OCI-LY7 (cell line): ENCODE data around the gene PRDM4. TPM values are rescaled to one million over a fixed set of nuclear protein-coding genes. Genes with fewer than 3 reads are reported as not detected.

Source experiments
- BruUV-seq: library from RNA; stranded (reverse); fragments of 400-500 nt; replicated peaks from 2 replicates; lab custom pipeline; 2021; lab: Mats Ljungman, UMichigan
- CTCF ChIA-PET: fragments of 300-600 bp; sonication (Branson Sonifier 250); formaldehyde crosslinking; loops from one replicate; lab custom pipeline; 2022; ENCODE audit warnings: antibody characterized with exemption; ENCODE audit not compliant: unreplicated experiment; lab: Charles Lee
- POLR2A ChIA-PET: fragments of 300-600 bp; sonication (Branson Sonifier 250); formaldehyde crosslinking; loops from one replicate; lab custom pipeline; 2022; ENCODE audit warnings: antibody characterized with exemption; lab: Charles Lee
- DNase-seq: peaks from one replicate; pipeline ENCODE4 v3.0.0-alpha.2; 2015; ENCODE audit warnings: low spot score
- H2AFZ ChIP-seq: fragments of 200-600 bp; sonication (generic), shearing (Covaris generic); 2 replicates; pipeline ENCODE4 v1.6.1; 2014; ENCODE audit warnings: mild to moderate bottlenecking, antibody characterized with exemption, low read length, moderate library complexity
- H3K27ac ChIP-seq: fragments of 200-600 bp; sonication (generic); 2 replicates; pipeline ENCODE4 v1.5.1; 2014; ENCODE audit warnings: mixed run types, low read depth, mild to moderate bottlenecking, moderate library complexity, low read length, inconsistent platforms; ENCODE audit not compliant: poor library complexity, severe bottlenecking
- H3K36me3 ChIP-seq: fragments of 200-600 bp; sonication (generic); 2 replicates; pipeline ENCODE4 v1.6.1; 2014; ENCODE audit warnings: mild to moderate bottlenecking, antibody characterized with exemption, low read length, moderate library complexity, mixed read lengths; ENCODE audit not compliant: insufficient read depth
- H3K4me1 ChIP-seq: fragments of 200-600 bp; sonication (generic); 2 replicates; pipeline ENCODE4 v1.5.1; 2014; ENCODE audit warnings: mild to moderate bottlenecking, low read length; ENCODE audit not compliant: insufficient read depth, poor library complexity, severe bottlenecking
- H3K4me2 ChIP-seq: fragments of 200-600 bp; sonication (generic); 2 replicates; pipeline ENCODE4 v1.6.1; 2014; ENCODE audit warnings: mild to moderate bottlenecking, low read length
- H3K4me3 ChIP-seq: fragments of 200-600 bp; sonication (generic); 2 replicates; pipeline ENCODE4 v1.5.1; 2014; ENCODE audit warnings: mild to moderate bottlenecking, low read depth, low read length; ENCODE audit not compliant: poor library complexity, severe bottlenecking
- H3K79me2 ChIP-seq: fragments of 200-600 bp; sonication (generic); 2 replicates; pipeline ENCODE4 v1.6.1; 2016; ENCODE audit warnings: low read depth, mild to moderate bottlenecking, low read length, moderate library complexity, mixed read lengths; ENCODE audit not compliant: insufficient read depth
- H3K9me2 ChIP-seq: fragments of 200-600 bp; sonication (generic); 2 replicates; pipeline ENCODE4 v1.6.1; 2016; ENCODE audit warnings: mild to moderate bottlenecking, low read length, mixed read lengths; ENCODE audit not compliant: insufficient read depth
- H3K9me3 ChIP-seq: fragments of 200-600 bp; sonication (generic); 2 replicates; pipeline ENCODE4 v1.6.1; 2014; ENCODE audit warnings: mild to moderate bottlenecking, mixed run types, low read length, mixed read lengths
- H4K20me1 ChIP-seq: fragments of 200-600 bp; sonication (generic); 2 replicates; pipeline ENCODE4 v1.6.1; 2014; ENCODE audit warnings: mild to moderate bottlenecking, antibody characterized with exemption, low read length, moderate library complexity, mixed read lengths; ENCODE audit not compliant: insufficient read depth
- EZH2phosphoT487 ChIP-seq: fragments of 200-600 bp; sonication (generic); IDR thresholded peaks from 2 replicates; pipeline ENCODE4 v1.6.1; 2018; ENCODE audit warnings: low read depth, borderline replicate concordance, mild to moderate bottlenecking, mixed run types, antibody characterized with exemption, low read length, moderate library complexity, mixed read lengths
- intact Hi-C: fragments of 100-400 bp; cut with micrococcal nuclease; formaldehyde crosslinking; loops from one replicate; pipeline ENCODE4 v1.10.0; 2022; ENCODE audit not compliant: unreplicated experiment
- total RNA-seq, 2 experiments: library from RNA; depleted of rRNA in 1 of 2; stranded (reverse); fragments of >200 nt in 1 of 2; shearing (Covaris generic) in 1 of 2; gene quantifications; 2 replicates each; pipeline ENCODE4 v1.2.3, GENCODE V29; 2014 to 2022
- TF ChIP-seq, protein P1 (sequence below): fragments of 200-600 bp; sonication (generic); conservative IDR thresholded peaks from 2 replicates; pipeline ENCODE4 v1.5.1; 2014; ENCODE audit warnings: mild to moderate bottlenecking, antibody characterized with exemption, low read length, moderate library complexity, mixed read lengths

Gene PRDM4
- total RNA-seq, 2 experiments from 2014 or later, result 28.3 to 28.7 TPM

GRCh38 chr12:107762874-107763273 lies 1.9 kb upstream of the PRDM4 start:
- intact Hi-C loops, result loop anchor here (5.0 to 10.0 kb wide), 3 partner anchors 76 to 752 kb away; partner anchors contain the start of genes FICD and PWP1
- H3K4me3 ChIP-seq, result no peak overlapping the region
- no TSS peak for BruUV-seq
- H4K20me1 ChIP-seq, result peaks cover 7% of the 10 kb centered on the region
- ChIA-PET CTCF (no interaction called here), POLR2A (interaction anchor here (0.7 kb wide), 2 partner anchors 8 to 15 kb away, joined by 3 read pairs; no protein-coding TSS in a partner anchor)
- TF ChIP-seq EZH2phosphoT487, result no peak
- TF ChIP-seq, protein P1, sequence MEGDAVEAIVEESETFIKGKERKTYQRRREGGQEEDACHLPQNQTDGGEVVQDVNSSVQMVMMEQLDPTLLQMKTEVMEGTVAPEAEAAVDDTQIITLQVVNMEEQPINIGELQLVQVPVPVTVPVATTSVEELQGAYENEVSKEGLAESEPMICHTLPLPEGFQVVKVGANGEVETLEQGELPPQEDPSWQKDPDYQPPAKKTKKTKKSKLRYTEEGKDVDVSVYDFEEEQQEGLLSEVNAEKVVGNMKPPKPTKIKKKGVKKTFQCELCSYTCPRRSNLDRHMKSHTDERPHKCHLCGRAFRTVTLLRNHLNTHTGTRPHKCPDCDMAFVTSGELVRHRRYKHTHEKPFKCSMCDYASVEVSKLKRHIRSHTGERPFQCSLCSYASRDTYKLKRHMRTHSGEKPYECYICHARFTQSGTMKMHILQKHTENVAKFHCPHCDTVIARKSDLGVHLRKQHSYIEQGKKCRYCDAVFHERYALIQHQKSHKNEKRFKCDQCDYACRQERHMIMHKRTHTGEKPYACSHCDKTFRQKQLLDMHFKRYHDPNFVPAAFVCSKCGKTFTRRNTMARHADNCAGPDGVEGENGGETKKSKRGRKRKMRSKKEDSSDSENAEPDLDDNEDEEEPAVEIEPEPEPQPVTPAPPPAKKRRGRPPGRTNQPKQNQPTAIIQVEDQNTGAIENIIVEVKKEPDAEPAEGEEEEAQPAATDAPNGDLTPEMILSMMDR, result no peak
- peaks cover 14% of the 10 kb centered on the region for H3K36me3 ChIP-seq
- no peak overlapping the region for H2AFZ ChIP-seq
- DNase-seq, result no peak
- no peak overlapping the region for H3K4me2 ChIP-seq
- H3K79me2 ChIP-seq, result peaks cover 28% of the 10 kb centered on the region
- peaks cover 5% of the 10 kb centered on the region; the same call in 1 of the 2 replicates for H3K9me3 ChIP-seq
- H3K27ac ChIP-seq, result no peak overlapping the region
- H3K4me1 ChIP-seq, result peaks cover 20% of the 10 kb centered on the region
- no peaks in the 10 kb centered on the region for H3K9me2 ChIP-seq

DNA sequence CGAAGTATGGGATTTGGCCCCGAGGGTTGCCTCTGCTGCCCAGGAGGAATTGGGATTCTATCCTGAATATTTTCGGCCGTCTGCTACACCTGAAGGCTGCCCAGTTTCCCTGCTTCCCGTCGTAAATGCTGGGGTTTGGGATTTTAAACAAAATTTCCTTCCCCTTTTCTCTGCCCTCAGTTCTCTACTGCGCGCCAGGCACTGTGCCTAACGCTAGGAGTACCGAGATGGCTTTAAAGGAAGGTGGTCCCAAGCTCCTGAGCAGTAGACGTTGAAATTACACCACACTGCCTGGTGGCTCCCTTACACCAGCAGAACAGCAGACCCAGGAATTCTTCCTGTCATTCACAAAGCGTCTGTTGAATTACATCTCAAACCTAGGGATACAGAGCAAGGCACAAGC lies 566 bp upstream of the PRDM4 start:
- peaks cover 5% of the 10 kb centered on the region; the same call in 1 of the 2 replicates for H3K9me3 ChIP-seq
- peak overlapping the region; percentile 100 for H2AFZ ChIP-seq
- ChIA-PET POLR2A (no interaction called here), CTCF (no interaction called here)
- intact Hi-C loops, result loop anchor here (1.0 to 10.0 kb wide), 4 partner anchors 74 to 753 kb away; partner anchors contain the start of genes FICD and PWP1
- peaks cover 24% of the 10 kb centered on the region for H3K4me1 ChIP-seq
- DNase-seq, result peak; percentile 12
- TF ChIP-seq EZH2phosphoT487, result no peak
- TF ChIP-seq, protein P1, result no peak
- H3K9me2 ChIP-seq, result no peaks in the 10 kb centered on the region
- peak overlapping the region; percentile 92 for H3K4me3 ChIP-seq
- peaks cover 12% of the 10 kb centered on the region for H4K20me1 ChIP-seq
- H3K4me2 ChIP-seq, result peak overlapping the region; percentile 75
- H3K79me2 ChIP-seq, result peaks cover 37% of the 10 kb centered on the region
- peaks cover 27% of the 10 kb centered on the region for H3K36me3 ChIP-seq
- no TSS peak for BruUV-seq
- no peak overlapping the region for H3K27ac ChIP-seq

DNA sequence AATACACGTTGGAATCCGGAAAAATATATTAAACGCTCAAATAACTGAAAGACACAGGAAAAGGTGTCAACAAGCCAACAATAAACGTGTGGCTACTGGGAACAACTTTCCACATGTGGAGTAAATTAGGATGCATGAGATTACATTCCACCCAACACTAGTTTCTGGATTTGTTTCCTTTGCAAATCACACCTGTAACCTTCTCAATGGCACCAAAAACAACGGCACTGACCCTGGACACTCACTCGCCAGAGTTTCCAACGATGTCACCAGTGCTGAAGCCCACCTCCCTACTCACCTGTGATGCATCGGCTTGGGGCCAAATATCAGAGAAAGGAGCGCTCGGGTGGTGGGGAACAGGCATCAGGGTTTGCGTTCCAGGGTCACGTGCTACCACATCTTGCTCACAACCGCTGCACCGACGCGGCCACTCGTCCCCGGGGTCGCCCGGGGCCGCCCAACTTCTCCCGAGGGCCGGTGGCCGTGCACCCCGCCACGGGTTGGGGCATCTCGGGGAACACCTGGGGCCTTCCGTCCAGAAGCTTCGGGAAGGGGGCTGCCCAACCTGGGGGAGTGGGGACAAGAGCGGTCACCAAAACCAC lies 629 bp downstream of the PRDM4 start:
- intact Hi-C loops, result loop anchor here (1.0 to 10.0 kb wide), 4 partner anchors 23 to 754 kb away; partner anchors contain the start of genes FICD and PWP1
- TF ChIP-seq, protein P1, result no peak
- TF ChIP-seq EZH2phosphoT487, result no peak
- peaks cover 12% of the 10 kb centered on the region for H4K20me1 ChIP-seq
- peak overlapping the region; percentile 83 for H3K4me2 ChIP-seq
- peak overlapping the region; percentile 20 for H3K27ac ChIP-seq
- peaks cover 37% of the 10 kb centered on the region for H3K79me2 ChIP-seq
- H3K9me2 ChIP-seq, result no peaks in the 10 kb centered on the region
- ChIA-PET POLR2A (interaction anchor here (2.2 kb wide), 1 partner anchor 11 kb away, joined by 12 read pairs; no protein-coding TSS in a partner anchor), CTCF (no interaction called here)
- H3K4me3 ChIP-seq, result peak overlapping the region; percentile 92
- DNase-seq, result peak; percentile 55
- H2AFZ ChIP-seq, result peak overlapping the region; percentile 26; the same call in 1 of the 2 replicates
- peaks cover 5% of the 10 kb centered on the region; the same call in 1 of the 2 replicates for H3K9me3 ChIP-seq
- BruUV-seq, result no TSS peak
- H3K36me3 ChIP-seq, result peaks cover 39% of the 10 kb centered on the region
- peaks cover 24% of the 10 kb centered on the region for H3K4me1 ChIP-seq
